Inflammatory macrophage treated with lipopolysaccharide for 4 hours (primary cell): ENCODE data around the gene SBF1.
A peak's percentile ranks its signal among the peaks of the same experiment; 100 is the strongest.
"Not testable (repeated sequence)": the region's sequence is repeated elsewhere in the genome, so short reads cannot be mapped to it uniquely, and the experiment has no call there.

Experiments used
- DNase-seq: peaks from one replicate; pipeline ENCODE4 v3.0.0-alpha.2; 2020

The SBF1 gene

GRCh38 chr22:50422046-50422445 is 52.8 kb downstream of the SBF1 start:
- no peak for DNase-seq

- no peak for DNase-seq
Measured at GRCh38 chr22:50420581-50420980, 54.3 kb downstream of the SBF1 start.

GRCh38 chr22:50420015-50420414 is 54.8 kb downstream of the SBF1 start:
- DNase-seq: no peak

- DNase-seq: no peak
Measured at GRCh38 chr22:50419116-50419515, 55.7 kb downstream of the SBF1 start.

- DNase-seq: no peak
Measured at GRCh38 chr22:50418624-50419023, 56.2 kb downstream of the SBF1 start.

- DNase-seq: peak; percentile 64
Measured at GRCh38 chr22:50417411-50418210, 57.2 kb downstream of the SBF1 start.

- no peak for DNase-seq
Measured at GRCh38 chr22:50416996-50417395, 57.8 kb downstream of the SBF1 start.

- DNase-seq: no peak
Measured at GRCh38 chr22:50415426-50415825, 59.4 kb downstream of the SBF1 start.

GRCh38 chr22:50414476-50415248 is 60.2 kb downstream of the SBF1 start:
- no peak for DNase-seq

GRCh38 chr22:50408954-50409353 is 65.9 kb downstream of the SBF1 start:
- DNase-seq: not testable (repeated sequence)

GRCh38 chr22:50408311-50408710 is 66.5 kb downstream of the SBF1 start:
- DNase-seq: no peak

GRCh38 chr22:50406416-50407170 is 68.2 kb downstream of the SBF1 start:
- DNase-seq: no peak

GRCh38 chr22:50403701-50404101 is 71.1 kb downstream of the SBF1 start:
- DNase-seq: peak; percentile 46

- DNase-seq: no peak
Measured at GRCh38 chr22:50401907-50402306, 72.9 kb downstream of the SBF1 start.

GRCh38 chr22:50400931-50401330 is 73.9 kb downstream of the SBF1 start:
- no peak for DNase-seq

GRCh38 chr22:50400406-50400805 is 74.4 kb downstream of the SBF1 start:
- peak; percentile 31 for DNase-seq

- peak; percentile 92 for DNase-seq
Measured at GRCh38 chr22:50399751-50400331, 75.0 kb downstream of the SBF1 start.

GRCh38 chr22:50398831-50399648 is 75.8 kb downstream of the SBF1 start:
- DNase-seq: peak; percentile 87

- DNase-seq: peak; percentile 26
Measured at GRCh38 chr22:50397371-50398060, 77.3 kb downstream of the SBF1 start.

- DNase-seq: no peak
Measured at GRCh38 chr22:50396751-50397370, 78.0 kb downstream of the SBF1 start.
